Upper lobe of right lung (tissue), 1 donor: ENCODE measurements around the gene TRAF3. TPM values are rescaled to one million over a fixed set of nuclear protein-coding genes. Genes with fewer than 3 reads are reported as not detected.
"Not testable (repeated sequence)": the region's sequence is repeated elsewhere in the genome, so short reads cannot be mapped to it uniquely, and the experiment has no call there.

Experiments
- ATAC-seq: fragments of 200-7000 bp; cut with Tn5 transposase; one replicate; pipeline ENCODE4 v1.9.1; 2020; ENCODE audit warnings: mild to moderate bottlenecking, moderate library complexity
- DNase-seq: peaks from one replicate; pipeline ENCODE4 v3.0.0-alpha.2; 2020
- H3K27ac ChIP-seq: fragments of 200-600 bp; one replicate; pipeline ENCODE4 v1.8.0; 2022
- H3K27me3 ChIP-seq: fragments of 200-600 bp; one replicate; pipeline ENCODE4 v1.8.0; 2022; ENCODE audit warnings: mild to moderate bottlenecking
- H3K36me3 ChIP-seq: fragments of 200-600 bp; one replicate; pipeline ENCODE4 v1.8.0; 2022
- H3K4me1 ChIP-seq: fragments of 200-600 bp; one replicate; pipeline ENCODE4 v1.8.0; 2022
- H3K4me3 ChIP-seq: fragments of 200-600 bp; one replicate; pipeline ENCODE4 v1.8.0; 2022; ENCODE audit warnings: mild to moderate bottlenecking
- H3K9me3 ChIP-seq: fragments of 200-600 bp; one replicate; pipeline ENCODE4 v1.8.0; 2022
- CTCF ChIP-seq: fragments of 200-600 bp; IDR thresholded peaks from one replicate; pipeline ENCODE4 v1.8.0; 2022; ENCODE audit warnings: antibody characterized with exemption
- intact Hi-C: fragments of 100-400 bp; cut with DNase I; formaldehyde crosslinking; loops from one replicate; pipeline ENCODE4 v1.11.0; 2022
- total RNA-seq: library from RNA; stranded (reverse); fragmentation: NEBNext Ultra II Directional; extraction: Animal tissue kit (Norgen Biotek cat#: 25700); gene quantifications from one replicate; pipeline ENCODE4 v1.2.1, GENCODE V29; 2021
- donor health status: DM: no; HTN: yes; CAD: no; lungs with severe emphysema.

The TRAF3 gene
- total RNA-seq, 1 donor from 2014 or later = 22.3 TPM

- intact Hi-C loops = no loop called here
- no peaks in the 10 kb centered on the region for H3K9me3 ChIP-seq
- ATAC-seq = no peak
These were observed 54.0 kb downstream of the TRAF3 start for GRCh38 chr14:102831163-102831804.

GRCh38 chr14:102833341-102833740 lies 56.1 kb downstream of the TRAF3 start:
- DNase-seq = no peak
- intact Hi-C loops = no loop called here
- no peak for TF ChIP-seq CTCF
- no peak overlapping the region for H3K4me3 ChIP-seq
- ATAC-seq = no peak
- no peak overlapping the region for H3K27ac ChIP-seq
- H3K36me3 ChIP-seq = peaks cover 4% of the 10 kb centered on the region
- no peaks in the 10 kb centered on the region for H3K9me3 ChIP-seq
- H3K4me1 ChIP-seq = peaks cover 4% of the 10 kb centered on the region
- H3K27me3 ChIP-seq = no peaks in the 10 kb centered on the region

More at GRCh38 chr14:102831163-102831804, 54.0 kb downstream of the TRAF3 start:
- Histone ChIP-seq H3K36me3 (peaks cover 4% of the 10 kb centered on the region), H3K27ac (no peak overlapping the region), H3K27me3 (no peaks in the 10 kb centered on the region), H3K4me3 (no peak overlapping the region), H3K4me1 (peaks cover 4% of the 10 kb centered on the region)
- no peak for TF ChIP-seq CTCF
- no peak for DNase-seq

GRCh38 chr14:102833991-102834390 lies 56.7 kb downstream of the TRAF3 start:
- Histone ChIP-seq H3K9me3 (no peaks in the 10 kb centered on the region), H3K27ac (no peak overlapping the region), H3K27me3 (no peaks in the 10 kb centered on the region), H3K4me3 (no peak overlapping the region), H3K36me3 (peaks cover 4% of the 10 kb centered on the region), H3K4me1 (peaks cover 3% of the 10 kb centered on the region)
- DNase-seq (no peak), ATAC-seq (no peak)
- intact Hi-C loops = no loop called here
- TF ChIP-seq CTCF = no peak

GRCh38 chr14:102835959-102836358 lies 58.7 kb downstream of the TRAF3 start:
- no peaks in the 10 kb centered on the region for H3K9me3 ChIP-seq
- peaks cover 4% of the 10 kb centered on the region for H3K36me3 ChIP-seq
- H3K27me3 ChIP-seq = no peaks in the 10 kb centered on the region
- no peak for DNase-seq
- no peaks in the 10 kb centered on the region for H3K4me1 ChIP-seq
- TF ChIP-seq CTCF = no peak
- no peak overlapping the region for H3K4me3 ChIP-seq
- H3K27ac ChIP-seq = no peak overlapping the region
- no peak for ATAC-seq
- intact Hi-C loops = no loop called here

- intact Hi-C loops, H3K27ac ChIP-seq, H3K4me3 ChIP-seq, H3K27me3 ChIP-seq, ATAC-seq, H3K4me1 ChIP-seq, DNase-seq, H3K9me3 ChIP-seq, H3K36me3 ChIP-seq: not testable (repeated sequence)
These were observed 59.9 kb downstream of the TRAF3 start for GRCh38 chr14:102837120-102837519.

- ATAC-seq (no peak), DNase-seq (no peak)
- Histone ChIP-seq H3K36me3 (no peaks in the 10 kb centered on the region), H3K4me3 (no peak overlapping the region), H3K4me1 (no peaks in the 10 kb centered on the region), H3K27me3 (no peaks in the 10 kb centered on the region), H3K9me3 (no peaks in the 10 kb centered on the region), H3K27ac (no peak overlapping the region)
- no peak for TF ChIP-seq CTCF
- intact Hi-C loops = no loop called here
These were observed 61.3 kb downstream of the TRAF3 start for GRCh38 chr14:102838501-102838900.
